Keratinocyte (primary cell): ENCODE results near the gene KRTAP5-8.

Source experiments
- CTCF ChIP-seq, 3 experiments: IDR thresholded peaks in 1 of 3; conservative IDR thresholded peaks in 1 of 3; optimal IDR thresholded peaks in 1 of 3; 2 replicates in 2 of 3; 3 replicates in 1 of 3; pipeline versions ENCODE3 to v1.5.1; 2011; ENCODE audit warnings: low read length in 3 of 3, mild to moderate bottlenecking in 3 of 3, moderate library complexity in 2 of 3, control low read depth in 1 of 3, inconsistent platforms in 1 of 3; ENCODE audit not compliant: insufficient read depth in 2 of 3; ENCODE audit errors: extremely low read depth in 1 of 3
- EZH2 ChIP-seq: IDR thresholded peaks from one replicate; pipeline ENCODE4 v1.6.1; 2012; ENCODE audit warnings: inconsistent platforms, mild to moderate bottlenecking, low read length, moderate library complexity

- TF ChIP-seq CTCF (optimal IDR thresholded peaks at IDR 0.05 in 1 of 3, IDR thresholded peaks at IDR 0.05 in 1 of 3, conservative IDR thresholded peaks at IDR 0.05 in 1 of 3; ENCODE audit: extremely low read depth in 1 of 3, insufficient read depth in 2 of 3, low read length in 3 of 3) (no peak), EZH2 (no peak)
These were observed 1.2 kb downstream of the KRTAP5-8 start for GRCh38 chr11:71539017-71539416.
